ENCODE measurements around the gene SNAI1.

The SNAI1 gene

GRCh38 chr20:50014570-50015562, 32.1 kb downstream of the SNAI1 start:
- DNase-seq: no peak

- DNase-seq: no peak
These were observed 32.8 kb downstream of the SNAI1 start for GRCh38 chr20:50015636-50015992.

GRCh38 chr20:50015993-50016770, 33.4 kb downstream of the SNAI1 start:
- DNase-seq: no peak

- DNase-seq: no peak
These were observed 34.4 kb downstream of the SNAI1 start for GRCh38 chr20:50017160-50017559.

- no peak for DNase-seq
These were observed 34.9 kb downstream of the SNAI1 start for GRCh38 chr20:50017576-50018248.

DNA sequence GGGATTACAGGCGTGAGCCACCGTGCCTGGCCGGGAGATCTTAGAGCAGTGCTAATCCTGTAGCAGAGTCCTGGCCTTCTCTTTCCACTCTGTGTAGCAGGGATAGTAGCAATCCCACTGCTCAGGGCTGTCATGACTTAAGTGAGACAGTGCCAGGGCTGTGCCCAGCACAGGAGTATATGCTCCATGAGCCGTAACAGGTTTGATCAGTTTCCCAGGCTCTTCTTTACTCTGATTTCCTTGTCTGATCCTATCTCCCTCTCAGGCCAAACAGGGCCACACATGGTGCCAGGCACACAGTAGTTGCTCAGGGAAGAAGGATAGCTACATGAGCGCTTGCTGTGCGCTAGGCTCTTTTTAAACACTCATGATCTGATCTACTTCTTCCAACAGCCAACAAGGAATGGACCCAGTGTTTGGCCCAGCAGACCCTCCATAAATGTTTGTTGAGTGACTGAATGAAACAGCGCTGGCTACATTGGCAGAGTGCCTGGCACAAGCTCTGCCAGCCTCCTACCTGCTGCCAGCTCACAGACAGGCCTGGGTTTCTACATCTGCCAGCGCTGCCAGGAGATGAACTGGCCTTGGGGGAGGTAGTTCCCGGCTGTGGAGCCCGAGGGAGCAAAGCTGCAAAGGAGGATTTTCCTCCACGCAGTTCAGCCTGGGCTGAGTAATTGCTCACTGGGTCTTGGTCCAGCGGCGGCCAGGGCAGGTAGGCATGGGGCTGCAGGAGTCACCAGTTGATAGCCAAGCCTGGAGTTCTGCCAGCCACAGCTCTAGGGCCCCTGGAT, 36.9 kb downstream of the SNAI1 start:
- no peak for DNase-seq

- DNase-seq: no peak
These were observed 37.5 kb downstream of the SNAI1 start for GRCh38 chr20:50020288-50020687.

DNA sequence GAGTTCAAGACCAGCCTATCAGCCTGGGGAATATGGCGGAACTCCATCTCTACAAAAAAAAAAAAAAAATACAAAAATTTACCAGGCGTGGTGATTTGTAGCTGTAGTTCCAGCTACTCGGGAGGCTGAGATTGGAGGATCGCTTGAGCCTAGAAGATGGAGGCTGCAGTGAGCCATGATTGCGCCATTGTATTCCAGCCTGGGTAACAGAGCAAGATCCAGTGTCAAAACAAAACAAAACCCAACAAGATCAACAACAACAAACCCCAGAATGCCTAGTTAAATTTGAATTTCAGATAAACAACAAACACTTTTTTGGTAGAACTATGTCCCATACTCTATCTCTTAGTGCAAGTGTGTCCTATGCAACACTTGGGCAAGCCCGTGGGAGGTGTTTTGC, 39.9 kb downstream of the SNAI1 start:
- no peak for DNase-seq

DNA sequence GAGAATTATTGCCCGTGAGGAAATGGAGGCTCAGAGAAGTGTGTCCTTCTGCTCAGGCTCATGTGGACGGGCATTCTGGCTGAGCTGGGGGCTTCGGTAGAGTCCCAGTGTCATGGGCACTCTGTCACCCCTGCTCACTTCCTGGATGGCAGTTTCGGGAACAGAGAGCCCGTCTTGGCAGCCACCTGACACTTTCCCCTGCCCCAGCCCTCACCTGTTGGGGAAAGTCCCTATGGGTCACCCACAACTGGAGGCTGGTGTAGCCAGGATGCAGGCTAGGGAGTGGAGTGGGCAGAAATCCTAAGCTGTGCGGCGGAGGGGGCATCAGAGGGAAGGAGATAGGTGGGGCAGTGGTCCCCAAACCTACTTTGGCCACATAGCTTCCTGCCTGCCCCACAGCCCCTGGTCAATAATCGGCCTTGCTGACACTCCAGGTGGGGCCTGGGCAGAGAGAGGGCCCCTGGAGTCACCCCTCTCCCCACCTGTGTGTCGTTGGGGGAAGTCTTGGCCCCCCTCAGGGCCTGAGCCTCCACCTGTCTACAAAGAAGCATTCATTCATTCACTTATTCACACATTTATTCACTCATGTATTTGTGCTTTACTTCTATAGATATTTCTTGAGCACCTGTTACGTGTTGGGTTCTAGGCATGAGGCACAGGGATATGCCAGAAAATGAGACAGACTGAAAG, 40.5 kb downstream of the SNAI1 start:
- no peak for DNase-seq

DNA sequence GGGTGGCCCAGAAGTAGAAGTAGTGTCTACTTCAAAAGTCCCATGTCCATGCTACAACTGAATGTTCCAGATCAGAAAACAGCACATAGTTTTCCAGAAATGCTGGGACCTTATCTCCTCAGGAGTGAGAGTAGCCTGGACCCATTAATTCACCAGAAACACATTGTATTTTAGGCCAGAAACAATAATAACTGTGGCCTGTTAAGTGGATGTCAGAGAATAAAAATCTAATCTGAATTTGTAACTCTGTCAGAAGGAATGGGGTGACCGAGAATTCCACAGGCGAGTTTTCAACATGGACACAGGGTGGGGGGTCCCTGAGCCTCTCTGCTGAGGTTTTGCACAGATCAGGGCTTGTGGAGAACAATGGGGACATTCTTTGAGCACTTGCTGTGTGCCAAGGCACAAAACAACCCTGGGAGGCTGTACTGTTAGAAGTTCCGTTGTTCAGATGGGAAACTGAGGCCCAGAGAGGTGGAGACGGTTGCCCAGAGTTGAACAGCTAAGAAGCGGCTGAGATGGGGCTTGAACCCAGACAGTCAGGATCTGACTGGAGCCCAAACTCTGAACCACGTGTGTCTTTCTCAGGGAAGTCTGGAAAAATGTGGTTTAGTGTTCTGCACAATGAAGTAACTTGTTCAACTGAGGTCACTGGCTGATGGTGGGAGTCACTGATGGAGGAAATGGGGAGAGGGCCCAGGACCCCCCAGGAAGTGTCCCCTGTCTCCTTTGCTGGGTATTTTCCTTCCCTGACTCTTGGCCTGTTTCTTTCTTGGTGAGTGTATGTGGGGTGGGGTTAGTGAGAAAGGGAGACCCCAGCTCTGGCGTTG, 44.2 kb downstream of the SNAI1 start:
- DNase-seq: no peak

DNA sequence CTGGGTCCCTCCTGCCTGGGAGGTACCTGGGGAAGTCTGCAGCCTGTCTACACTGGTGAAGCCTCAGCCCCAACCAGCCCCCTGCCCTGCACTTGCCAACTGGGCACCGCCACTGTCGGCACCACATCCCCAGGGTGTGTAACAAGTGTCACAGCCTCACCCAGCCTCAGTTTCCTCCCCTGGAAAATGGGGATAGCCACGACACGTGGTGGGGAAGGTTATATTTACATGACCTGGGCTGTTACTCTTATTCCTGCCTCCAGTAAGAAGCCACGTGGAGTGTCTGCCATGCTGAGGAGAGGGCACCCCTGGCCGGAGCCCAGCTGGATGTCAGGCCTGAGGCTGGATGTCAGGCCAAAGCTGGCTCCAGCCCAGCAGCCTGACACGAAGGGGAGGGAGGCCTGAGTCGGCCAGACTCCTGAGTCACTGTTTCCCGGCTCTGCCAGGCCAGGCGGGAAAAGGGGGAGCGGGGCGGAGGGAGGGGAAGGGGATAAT, 44.9 kb downstream of the SNAI1 start:
- DNase-seq: no peak

- DNase-seq: no peak
These were observed 46.4 kb downstream of the SNAI1 start for GRCh38 chr20:50029083-50029696.

DNA sequence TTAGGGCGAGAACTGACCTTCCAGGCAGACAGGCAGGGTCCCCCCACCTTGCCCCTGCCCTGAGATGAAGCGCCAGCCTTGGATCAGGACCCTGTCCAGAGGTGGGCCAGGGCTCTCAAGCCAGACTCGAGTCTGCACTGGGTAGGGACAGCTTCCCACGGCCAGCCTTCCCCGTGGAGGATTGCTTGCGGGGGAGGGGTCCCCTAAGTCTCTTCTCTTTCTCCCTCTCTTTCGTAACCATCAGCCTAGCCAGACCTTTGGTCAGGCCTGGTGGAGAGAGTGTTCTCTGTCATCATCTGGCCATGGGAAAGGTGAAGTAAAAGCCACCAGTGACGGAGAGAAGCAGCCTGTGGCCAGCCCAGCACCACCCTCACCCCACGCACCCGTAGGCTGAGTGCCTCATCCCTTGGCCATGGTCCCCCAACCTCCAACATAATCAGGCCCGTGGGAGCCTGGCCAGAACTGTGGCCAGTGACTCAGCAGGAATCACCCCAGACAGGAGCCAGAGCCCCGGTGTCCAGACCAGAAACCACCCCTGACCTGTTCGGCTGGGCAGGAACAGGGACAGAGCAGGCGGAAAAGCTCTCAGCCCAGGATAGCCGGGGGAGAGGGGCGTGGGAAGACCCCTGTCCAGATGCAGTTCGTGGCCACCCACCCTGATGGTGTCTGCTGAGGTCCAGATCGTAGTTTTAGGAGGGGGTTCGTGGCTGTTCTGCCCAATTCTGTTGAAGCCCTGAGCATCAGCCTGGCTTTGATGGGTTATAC, 47.1 kb downstream of the SNAI1 start:
- no peak for DNase-seq

DNA sequence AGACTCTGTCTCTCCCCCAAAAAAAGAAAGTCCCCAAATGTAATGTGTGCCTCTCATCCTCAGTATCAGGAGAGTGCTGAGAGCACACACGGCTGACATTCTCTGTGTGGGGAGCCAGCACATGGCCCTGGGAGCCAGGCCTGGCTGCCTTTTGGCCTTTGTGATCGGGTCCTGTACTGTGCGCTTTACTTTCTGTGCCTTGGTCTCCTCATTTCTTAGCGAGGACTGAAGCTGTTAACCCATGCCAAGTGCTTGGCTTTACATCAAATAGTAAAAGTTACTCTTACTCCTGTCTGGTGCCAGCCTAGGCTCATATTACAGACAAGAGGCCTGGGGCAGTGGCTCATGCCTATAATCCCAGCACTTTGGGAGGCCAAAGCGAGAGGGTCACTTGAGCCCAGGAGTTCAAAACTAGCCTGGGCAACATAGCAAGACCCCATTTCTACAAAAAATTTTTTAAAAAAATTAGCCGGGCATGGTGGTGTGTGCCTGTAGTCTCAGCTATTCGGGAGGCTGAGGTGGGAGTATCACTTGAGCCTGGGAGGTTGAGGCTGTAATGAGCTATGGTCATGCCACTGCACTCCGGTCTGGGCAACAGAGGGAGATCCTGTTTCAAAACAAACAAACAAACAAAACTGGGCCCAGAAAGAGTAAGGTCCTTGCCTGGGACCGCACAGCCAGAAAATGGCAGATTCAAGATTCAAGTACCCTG, 50.3 kb downstream of the SNAI1 start:
- DNase-seq: no peak

- peak; percentile 40 for DNase-seq
These were observed 51.9 kb downstream of the SNAI1 start for GRCh38 chr20:50034567-50035180.

DNA sequence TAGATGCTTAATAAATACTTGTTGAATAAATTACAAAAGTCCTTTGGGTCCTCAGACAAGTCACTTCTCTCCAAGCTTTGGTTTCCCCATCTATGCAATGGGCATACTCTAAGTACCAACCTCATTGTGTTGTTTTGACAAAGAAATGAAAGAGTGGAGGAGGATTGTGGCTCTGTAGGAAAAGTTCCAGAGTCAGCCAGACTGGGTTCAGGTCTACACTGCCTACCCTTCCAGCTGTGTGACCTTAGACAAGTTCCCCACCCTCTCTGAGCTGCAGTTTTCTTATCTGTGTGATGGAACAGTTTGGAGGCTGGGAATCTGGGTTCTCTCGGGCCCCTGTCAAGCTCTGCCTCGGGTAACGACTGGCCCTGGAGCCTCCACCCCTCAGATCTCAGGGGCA, 53.9 kb downstream of the SNAI1 start:
- no peak for DNase-seq

DNA sequence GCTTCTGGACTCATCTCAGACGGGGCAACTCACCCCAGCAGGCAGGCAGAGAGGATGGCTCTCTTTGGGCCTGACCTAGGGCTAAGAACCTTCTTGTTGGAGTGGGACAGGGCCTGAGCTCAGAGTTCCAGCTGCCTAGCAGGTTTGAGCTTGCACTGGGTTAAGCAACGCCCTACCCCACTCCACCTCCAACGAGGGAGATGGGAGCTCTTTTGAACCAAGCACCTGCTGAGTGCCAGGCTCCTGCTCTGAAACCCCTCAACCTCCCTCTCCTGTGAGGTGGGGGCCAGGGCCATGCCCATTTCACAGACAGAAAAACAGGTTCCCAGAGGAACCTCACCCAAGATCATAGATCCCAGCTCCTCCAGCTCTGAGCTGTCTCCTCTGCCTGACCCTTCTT, 54.3 kb downstream of the SNAI1 start:
- peak; percentile 42 for DNase-seq

- DNase-seq: no peak
These were observed 54.8 kb downstream of the SNAI1 start for GRCh38 chr20:50037575-50037974.

Data from NCI-H345 (cell line).